OCI-LY1 (cell line): ENCODE results near the gene FLYWCH1.
A peak's percentile ranks its signal among the peaks of the same experiment; 100 is the strongest.

Experiments
- H2AFZ ChIP-seq: fragments of 200-600 bp; sonication (generic), shearing (Covaris generic); 2 replicates; pipeline ENCODE4 v1.6.0; 2014; ENCODE audit warnings: antibody characterized with exemption, mild to moderate bottlenecking, low read length
- H3F3A ChIP-seq: fragments of 200-600 bp; sonication (generic), shearing (Covaris generic); 2 replicates; pipeline ENCODE4 v1.6.0; 2014; ENCODE audit warnings: mild to moderate bottlenecking, antibody characterized with exemption, low read length, moderate library complexity; ENCODE audit not compliant: insufficient read depth
- H3K27ac ChIP-seq: fragments of 200-600 bp; sonication (generic); 2 replicates; pipeline ENCODE4 v1.5.1; 2014; ENCODE audit warnings: low read length, mixed run types, mild to moderate bottlenecking, low read depth; ENCODE audit not compliant: poor library complexity, severe bottlenecking
- H3K27me3 ChIP-seq: fragments of 200-600 bp; sonication (generic); 2 replicates; pipeline ENCODE4 v1.6.0; 2014; ENCODE audit warnings: antibody characterized with exemption, mild to moderate bottlenecking, low read length, moderate library complexity; ENCODE audit not compliant: insufficient read depth
- H3K36me3 ChIP-seq: fragments of 200-600 bp; sonication (generic); 2 replicates; pipeline ENCODE4 v1.6.1; 2014; ENCODE audit warnings: mild to moderate bottlenecking, antibody characterized with exemption, low read length, moderate library complexity, mixed read lengths; ENCODE audit not compliant: insufficient read depth
- H3K4me1 ChIP-seq: fragments of 200-600 bp; sonication (generic); 2 replicates; pipeline ENCODE4 v1.5.1; 2014; ENCODE audit warnings: mild to moderate bottlenecking, low read length, moderate library complexity; ENCODE audit not compliant: insufficient read depth, severe bottlenecking
- H3K4me2 ChIP-seq: fragments of 200-600 bp; sonication (generic), shearing (Covaris generic); 2 replicates; pipeline ENCODE4 v1.6.1; 2014; ENCODE audit warnings: low read length
- H3K4me3 ChIP-seq: fragments of 200-600 bp; sonication (generic); 2 replicates; pipeline ENCODE4 v1.5.1; 2014; ENCODE audit warnings: low read length, low read depth, mild to moderate bottlenecking, mixed read lengths; ENCODE audit not compliant: poor library complexity, severe bottlenecking
- H3K79me2 ChIP-seq: fragments of 200-600 bp; shearing (Covaris generic); 2 replicates; pipeline ENCODE4 v1.6.1; 2016; ENCODE audit warnings: mixed run types, low read length, mixed read lengths; ENCODE audit not compliant: insufficient read depth
- H3K9ac ChIP-seq: fragments of 200-600 bp; sonication (generic), shearing (Covaris generic); 2 replicates; pipeline ENCODE4 v1.6.1; 2014; ENCODE audit warnings: mild to moderate bottlenecking, low read length, mixed read lengths
- H3K9me2 ChIP-seq: fragments of 200-600 bp; sonication (generic), shearing (Covaris generic); 2 replicates; pipeline ENCODE4 v1.6.1; 2014; ENCODE audit warnings: low read depth, mild to moderate bottlenecking, low read length, mixed read lengths
- H3K9me3 ChIP-seq: fragments of 200-600 bp; shearing (Covaris generic); 2 replicates; pipeline ENCODE4 v1.6.1; 2014; ENCODE audit warnings: low read length, mixed read lengths
- H4K20me1 ChIP-seq: fragments of 200-600 bp; sonication (generic), shearing (Covaris generic); 2 replicates; pipeline ENCODE4 v1.6.0; 2016; ENCODE audit warnings: mild to moderate bottlenecking, low read length; ENCODE audit not compliant: insufficient read depth
- CTCF ChIP-seq: fragments of 200-600 bp; sonication (generic), shearing (Covaris generic); IDR thresholded peaks from 2 replicates; pipeline ENCODE4 v1.5.1; 2017; ENCODE audit warnings: mild to moderate bottlenecking, antibody characterized with exemption, low read length, moderate library complexity, mixed read lengths
- EZH2 ChIP-seq: fragments of 200-600 bp; sonication (generic), shearing (Covaris generic); IDR thresholded peaks from 2 replicates; pipeline ENCODE4 v1.8.0; 2017; ENCODE audit warnings: borderline replicate concordance, mixed run types, mild to moderate bottlenecking, antibody characterized with exemption, low read length, moderate library complexity, mixed read lengths

The FLYWCH1 gene

GRCh38 chr16:2867661-2867986, 44.1 kb upstream of the FLYWCH1 start:
- H3K27ac ChIP-seq = peak overlapping the region; percentile 27
- no peaks in the 10 kb centered on the region for H3K9me2 ChIP-seq
- no peaks in the 10 kb centered on the region for H3K79me2 ChIP-seq
- H2AFZ ChIP-seq = peak overlapping the region; percentile 99
- H3F3A ChIP-seq = no peaks in the 10 kb centered on the region; the same call in 1 of the 2 replicates
- no peaks in the 10 kb centered on the region for H3K9me3 ChIP-seq
- H3K4me2 ChIP-seq = peak overlapping the region; percentile 80
- no peaks in the 10 kb centered on the region for H3K36me3 ChIP-seq
- TF ChIP-seq CTCF = no peak
- H3K9ac ChIP-seq = peak overlapping the region; percentile 70
- no peaks in the 10 kb centered on the region for H3K27me3 ChIP-seq
- H3K4me3 ChIP-seq = peak overlapping the region; percentile 72
- no peaks in the 10 kb centered on the region for H4K20me1 ChIP-seq
- peaks cover 6% of the 10 kb centered on the region for H3K4me1 ChIP-seq

- H3K9ac ChIP-seq = peak overlapping the region; percentile 70
- no peaks in the 10 kb centered on the region for H3K36me3 ChIP-seq
- H3K9me2 ChIP-seq = no peaks in the 10 kb centered on the region
- H4K20me1 ChIP-seq = no peaks in the 10 kb centered on the region
- no peaks in the 10 kb centered on the region for H3K27me3 ChIP-seq
- H3F3A ChIP-seq = no peaks in the 10 kb centered on the region; the same call in 1 of the 2 replicates
- H3K9me3 ChIP-seq = no peaks in the 10 kb centered on the region
- peaks cover 6% of the 10 kb centered on the region for H3K4me1 ChIP-seq
- TF ChIP-seq EZH2 (no peak), CTCF (peak; percentile 91)
- H3K79me2 ChIP-seq = no peaks in the 10 kb centered on the region
- peak overlapping the region; percentile 80 for H3K4me2 ChIP-seq
- peak overlapping the region; percentile 27 for H3K27ac ChIP-seq
- peak overlapping the region; percentile 99 for H2AFZ ChIP-seq
- peak overlapping the region; percentile 72 for H3K4me3 ChIP-seq
Observed at GRCh38 chr16:2867987-2868789, 43.5 kb upstream of the FLYWCH1 start.

GRCh38 chr16:2871926-2872325, 39.8 kb upstream of the FLYWCH1 start:
- H3K9me3 ChIP-seq = no peaks in the 10 kb centered on the region
- no peak overlapping the region for H2AFZ ChIP-seq
- no peaks in the 10 kb centered on the region; the same call in 1 of the 2 replicates for H3F3A ChIP-seq
- H3K9me2 ChIP-seq = no peaks in the 10 kb centered on the region
- H3K36me3 ChIP-seq = no peaks in the 10 kb centered on the region
- no peaks in the 10 kb centered on the region for H3K27me3 ChIP-seq
- H3K4me2 ChIP-seq = no peak overlapping the region
- no peak overlapping the region for H3K9ac ChIP-seq
- no peak overlapping the region for H3K4me3 ChIP-seq
- H4K20me1 ChIP-seq = no peaks in the 10 kb centered on the region
- no peak overlapping the region for H3K27ac ChIP-seq
- TF ChIP-seq EZH2 = no peak
- no peak for TF ChIP-seq CTCF
- H3K79me2 ChIP-seq = no peaks in the 10 kb centered on the region
- H3K4me1 ChIP-seq = peaks cover 10% of the 10 kb centered on the region
